Measurements from ENCODE around the gene AMPH.

The AMPH gene

DNA sequence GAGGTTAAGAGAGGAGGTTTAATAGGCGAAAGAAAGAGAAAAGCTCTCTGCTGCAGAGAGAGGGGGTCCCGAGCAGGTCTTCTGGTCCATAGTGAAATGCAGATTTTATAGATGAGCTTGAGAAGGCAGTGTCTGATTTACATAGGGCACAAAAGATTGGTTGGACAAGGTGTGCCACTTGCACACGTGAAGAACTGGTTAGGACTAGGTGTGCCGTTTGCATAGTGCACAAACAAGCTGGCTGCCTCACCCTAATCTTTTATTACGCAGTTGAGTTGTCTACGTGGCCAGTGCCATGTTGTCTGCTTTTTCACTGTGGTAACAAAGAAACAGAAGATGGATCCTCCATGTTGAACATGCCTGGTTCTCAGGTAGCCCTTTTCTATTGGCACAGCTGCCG lies 82.6 kb downstream of the AMPH start:
- no peak overlapping the region for H3K27ac ChIP-seq (ENCODE audit: insufficient read depth, low read length, poor library complexity, severe bottlenecking)
- no peaks in the 10 kb centered on the region for H3K27me3 ChIP-seq (replicated peaks; ENCODE audit: control insufficient read depth, insufficient read depth, low read length, poor library complexity, severe bottlenecking)
- no peak for DNase-seq
- H3K4me1 ChIP-seq (ENCODE audit: control insufficient read depth, insufficient read depth, low read length, poor library complexity, severe bottlenecking), result no peaks in the 10 kb centered on the region
- no peak overlapping the region for H3K4me3 ChIP-seq (ENCODE audit: insufficient read depth, low read depth, low read length, poor library complexity, severe bottlenecking)
- no peaks in the 10 kb centered on the region for H3K36me3 ChIP-seq (ENCODE audit: control insufficient read depth, insufficient read depth, low read length)
- no peaks in the 10 kb centered on the region for H3K9me3 ChIP-seq (ENCODE audit: control insufficient read depth, low read length)

DNA sequence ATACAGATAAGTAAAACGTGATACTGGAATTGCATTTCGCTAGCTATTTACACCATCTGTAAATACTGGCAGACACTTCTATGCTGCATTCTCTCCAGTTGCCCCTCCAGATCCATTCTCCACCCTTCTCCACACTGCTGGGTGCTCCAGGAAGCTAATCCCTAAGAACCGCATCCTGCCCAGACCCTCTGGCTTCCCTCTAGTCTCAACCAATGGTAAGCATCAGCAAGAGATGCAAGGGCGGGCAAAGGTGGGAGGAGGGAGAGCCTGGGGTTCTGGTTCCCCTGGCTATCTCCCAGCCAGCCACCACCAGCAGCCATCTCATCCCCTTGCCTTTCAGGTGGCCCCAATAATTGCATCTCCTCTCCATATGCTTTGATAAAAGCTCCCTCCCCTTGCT lies 84.4 kb downstream of the AMPH start:
- H3K27ac ChIP-seq (ENCODE audit: insufficient read depth, low read length, poor library complexity, severe bottlenecking), result no peak overlapping the region
- H3K4me1 ChIP-seq (ENCODE audit: control insufficient read depth, insufficient read depth, low read length, poor library complexity, severe bottlenecking), result no peaks in the 10 kb centered on the region
- H3K36me3 ChIP-seq (ENCODE audit: control insufficient read depth, insufficient read depth, low read length), result no peaks in the 10 kb centered on the region
- no peak for DNase-seq
- H3K27me3 ChIP-seq (replicated peaks; ENCODE audit: control insufficient read depth, insufficient read depth, low read length, poor library complexity, severe bottlenecking), result no peaks in the 10 kb centered on the region
- H3K4me3 ChIP-seq (ENCODE audit: insufficient read depth, low read depth, low read length, poor library complexity, severe bottlenecking), result no peak overlapping the region
- no peaks in the 10 kb centered on the region for H3K9me3 ChIP-seq (ENCODE audit: control insufficient read depth, low read length)

DNA sequence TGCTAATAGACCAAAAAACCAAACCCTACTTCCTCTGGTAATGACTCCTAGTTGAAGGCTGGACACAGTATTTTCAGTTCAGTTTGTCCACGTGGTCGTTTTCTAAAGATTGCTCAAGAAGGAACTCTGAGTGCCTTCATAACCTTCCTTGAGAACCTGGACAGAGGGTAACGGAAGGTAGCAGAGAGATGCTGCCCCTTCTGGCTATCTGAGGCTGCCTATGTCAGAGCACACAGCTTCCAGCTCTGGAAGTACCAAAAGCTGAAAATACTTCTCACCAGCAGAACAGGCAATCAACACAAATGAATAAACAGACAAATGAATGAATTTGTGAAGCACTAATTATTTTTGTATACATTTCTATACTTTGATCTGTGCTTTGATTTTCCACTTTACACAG lies 85.2 kb downstream of the AMPH start:
- Histone ChIP-seq H3K36me3 (ENCODE audit: control insufficient read depth, insufficient read depth, low read length) (no peaks in the 10 kb centered on the region), H3K9me3 (ENCODE audit: control insufficient read depth, low read length) (no peaks in the 10 kb centered on the region), H3K27me3 (replicated peaks; ENCODE audit: control insufficient read depth, insufficient read depth, low read length, poor library complexity, severe bottlenecking) (no peaks in the 10 kb centered on the region), H3K27ac (ENCODE audit: insufficient read depth, low read length, poor library complexity, severe bottlenecking) (no peak overlapping the region), H3K4me3 (ENCODE audit: insufficient read depth, low read depth, low read length, poor library complexity, severe bottlenecking) (no peak overlapping the region), H3K4me1 (ENCODE audit: control insufficient read depth, insufficient read depth, low read length, poor library complexity, severe bottlenecking) (no peaks in the 10 kb centered on the region)
- no peak for DNase-seq

DNA sequence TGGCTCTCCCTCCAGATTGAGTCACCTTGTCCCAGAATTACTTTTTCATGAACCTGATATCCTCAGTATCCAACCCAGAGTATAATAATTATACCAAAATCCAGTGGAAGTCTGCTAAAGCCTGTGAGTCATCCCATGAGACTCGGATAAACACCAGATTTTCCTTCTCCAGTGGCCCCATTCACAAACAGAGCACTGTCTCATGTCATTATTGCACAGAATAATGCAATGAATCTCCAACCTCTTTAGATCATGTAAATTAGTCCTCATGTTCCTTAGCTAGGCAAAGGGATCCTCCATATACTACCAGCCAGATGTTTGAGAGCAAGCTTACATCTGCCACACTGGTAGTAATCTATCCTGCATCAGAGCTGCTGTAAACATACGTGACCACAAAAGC lies 89.0 kb downstream of the AMPH start:
- no peak for DNase-seq
- Histone ChIP-seq H3K27me3 (replicated peaks; ENCODE audit: control insufficient read depth, insufficient read depth, low read length, poor library complexity, severe bottlenecking) (no peaks in the 10 kb centered on the region), H3K36me3 (ENCODE audit: control insufficient read depth, insufficient read depth, low read length) (no peaks in the 10 kb centered on the region)

DNA sequence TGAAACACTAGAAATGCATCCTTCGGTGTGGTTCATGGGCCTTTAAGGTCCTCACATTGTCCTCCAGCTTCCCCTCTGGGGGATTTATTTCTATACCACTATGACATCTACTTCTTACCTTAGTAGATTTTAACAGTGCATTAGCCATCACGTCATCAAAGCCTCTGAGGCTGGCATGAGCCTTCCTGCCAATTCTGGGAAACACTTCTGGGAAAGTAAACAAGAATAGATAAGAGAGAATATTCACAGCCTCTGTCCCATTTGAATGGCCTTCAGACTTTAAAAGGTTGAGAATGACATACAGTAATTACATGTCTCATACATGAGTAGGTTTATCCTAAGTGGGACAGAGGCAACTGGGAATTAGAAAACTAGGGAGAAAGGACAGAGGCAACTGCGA lies 89.7 kb downstream of the AMPH start:
- Histone ChIP-seq H3K27me3 (replicated peaks; ENCODE audit: control insufficient read depth, insufficient read depth, low read length, poor library complexity, severe bottlenecking) (no peaks in the 10 kb centered on the region), H3K4me3 (ENCODE audit: insufficient read depth, low read depth, low read length, poor library complexity, severe bottlenecking) (no peak overlapping the region), H3K9me3 (ENCODE audit: control insufficient read depth, low read length) (no peaks in the 10 kb centered on the region), H3K36me3 (ENCODE audit: control insufficient read depth, insufficient read depth, low read length) (no peaks in the 10 kb centered on the region), H3K4me1 (ENCODE audit: control insufficient read depth, insufficient read depth, low read length, poor library complexity, severe bottlenecking) (no peaks in the 10 kb centered on the region), H3K27ac (ENCODE audit: insufficient read depth, low read length, poor library complexity, severe bottlenecking) (no peak overlapping the region)
- no peak for DNase-seq

More for the DNA sequence above, 89.0 kb downstream of the AMPH start:
- no peak overlapping the region for H3K4me3 ChIP-seq (ENCODE audit: insufficient read depth, low read depth, low read length, poor library complexity, severe bottlenecking)
- no peak overlapping the region for H3K27ac ChIP-seq (ENCODE audit: insufficient read depth, low read length, poor library complexity, severe bottlenecking)
- no peaks in the 10 kb centered on the region for H3K4me1 ChIP-seq (ENCODE audit: control insufficient read depth, insufficient read depth, low read length, poor library complexity, severe bottlenecking)
- H3K9me3 ChIP-seq (ENCODE audit: control insufficient read depth, low read length), result no peaks in the 10 kb centered on the region

DNA sequence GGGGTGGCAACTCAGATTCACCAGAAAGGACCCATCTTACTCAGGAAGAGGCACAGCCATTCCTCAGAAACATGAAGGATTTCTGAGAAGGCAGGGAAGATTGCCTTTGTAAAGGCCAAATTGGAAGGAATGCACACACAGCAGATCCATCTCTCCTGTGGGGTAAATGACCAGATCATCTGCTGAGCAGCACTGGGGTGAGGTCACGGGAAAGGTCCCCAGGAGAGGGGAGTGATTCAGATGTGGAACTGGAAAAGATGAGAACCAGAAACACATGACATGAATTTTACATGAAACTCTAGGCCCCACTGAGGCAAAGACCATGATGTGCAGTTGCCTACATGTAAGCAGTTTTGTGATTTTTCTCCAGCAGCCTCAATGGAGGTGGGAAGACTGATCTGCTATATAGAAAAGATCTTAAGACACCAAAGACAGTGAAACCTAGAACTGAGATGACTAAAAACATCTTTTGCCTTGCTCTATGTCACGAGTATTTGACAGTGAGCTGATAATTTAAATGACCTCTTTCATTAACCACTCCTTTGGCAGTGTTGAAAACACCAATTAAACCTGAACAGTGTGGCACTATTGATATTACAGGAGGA lies 91.6 kb downstream of the AMPH start:
- DNase-seq, result no peak

DNA sequence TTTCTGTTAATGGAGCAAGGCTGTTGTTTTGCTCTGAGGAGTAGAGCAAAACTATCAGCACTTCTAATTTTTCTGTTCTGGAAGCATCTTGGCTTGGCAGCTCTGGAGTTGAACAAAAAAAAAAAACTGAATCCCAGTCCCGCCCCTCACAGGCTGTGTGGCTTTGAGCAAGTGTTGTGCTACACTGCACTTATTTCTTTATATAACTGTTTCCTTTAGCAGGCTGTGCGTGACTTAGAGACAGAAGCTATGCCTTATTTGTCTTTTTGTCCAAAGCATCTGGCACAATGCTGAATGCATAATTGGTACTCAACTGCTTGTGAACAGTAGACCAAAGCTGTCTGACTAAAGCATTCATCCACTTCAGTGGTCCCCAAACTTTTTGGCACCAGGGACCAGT lies 96.1 kb downstream of the AMPH start:
- no peak overlapping the region for H3K27ac ChIP-seq (ENCODE audit: insufficient read depth, low read length, poor library complexity, severe bottlenecking)
- H3K36me3 ChIP-seq (ENCODE audit: control insufficient read depth, insufficient read depth, low read length), result no peaks in the 10 kb centered on the region
- H3K9me3 ChIP-seq (ENCODE audit: control insufficient read depth, low read length), result no peaks in the 10 kb centered on the region
- H3K27me3 ChIP-seq (replicated peaks; ENCODE audit: control insufficient read depth, insufficient read depth, low read length, poor library complexity, severe bottlenecking), result no peaks in the 10 kb centered on the region
- DNase-seq, result no peak
- no peaks in the 10 kb centered on the region for H3K4me1 ChIP-seq (ENCODE audit: control insufficient read depth, insufficient read depth, low read length, poor library complexity, severe bottlenecking)
- no peak overlapping the region for H3K4me3 ChIP-seq (ENCODE audit: insufficient read depth, low read depth, low read length, poor library complexity, severe bottlenecking)

More for the DNA sequence above, 91.6 kb downstream of the AMPH start:
- H3K4me1 ChIP-seq (ENCODE audit: control insufficient read depth, insufficient read depth, low read length, poor library complexity, severe bottlenecking), result no peaks in the 10 kb centered on the region
- no peaks in the 10 kb centered on the region for H3K9me3 ChIP-seq (ENCODE audit: control insufficient read depth, low read length)
- no peak overlapping the region for H3K27ac ChIP-seq (ENCODE audit: insufficient read depth, low read length, poor library complexity, severe bottlenecking)
- no peaks in the 10 kb centered on the region for H3K36me3 ChIP-seq (ENCODE audit: control insufficient read depth, insufficient read depth, low read length)
- no peaks in the 10 kb centered on the region for H3K27me3 ChIP-seq (replicated peaks; ENCODE audit: control insufficient read depth, insufficient read depth, low read length, poor library complexity, severe bottlenecking)
- H3K4me3 ChIP-seq (ENCODE audit: insufficient read depth, low read depth, low read length, poor library complexity, severe bottlenecking), result no peak overlapping the region

DNA sequence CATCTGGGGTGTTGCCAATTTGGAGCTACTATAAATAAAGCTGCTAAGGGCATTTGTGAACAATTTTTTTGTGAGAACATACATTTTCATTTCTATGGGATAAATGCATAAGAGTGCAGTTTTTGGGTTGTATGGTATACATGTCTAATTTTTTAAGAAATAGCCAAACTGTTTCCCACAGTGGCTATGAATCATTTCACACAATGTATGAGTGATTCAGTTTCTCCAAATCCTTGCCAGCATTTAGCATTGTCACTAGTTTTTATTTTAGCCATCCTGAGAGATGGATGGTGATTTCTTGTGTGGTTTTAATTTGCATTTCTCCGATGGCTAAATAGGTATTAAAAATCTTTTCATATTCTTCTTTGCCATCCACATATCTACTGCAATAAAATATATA lies 105.3 kb downstream of the AMPH start:
- DNase-seq, result no peak
- Histone ChIP-seq H3K4me3 (ENCODE audit: insufficient read depth, low read depth, low read length, poor library complexity, severe bottlenecking) (no peak overlapping the region), H3K36me3 (ENCODE audit: control insufficient read depth, insufficient read depth, low read length) (no peaks in the 10 kb centered on the region), H3K27ac (ENCODE audit: insufficient read depth, low read length, poor library complexity, severe bottlenecking) (no peak overlapping the region), H3K27me3 (replicated peaks; ENCODE audit: control insufficient read depth, insufficient read depth, low read length, poor library complexity, severe bottlenecking) (no peaks in the 10 kb centered on the region), H3K4me1 (ENCODE audit: control insufficient read depth, insufficient read depth, low read length, poor library complexity, severe bottlenecking) (no peaks in the 10 kb centered on the region), H3K9me3 (ENCODE audit: control insufficient read depth, low read length) (no peaks in the 10 kb centered on the region)

DNA sequence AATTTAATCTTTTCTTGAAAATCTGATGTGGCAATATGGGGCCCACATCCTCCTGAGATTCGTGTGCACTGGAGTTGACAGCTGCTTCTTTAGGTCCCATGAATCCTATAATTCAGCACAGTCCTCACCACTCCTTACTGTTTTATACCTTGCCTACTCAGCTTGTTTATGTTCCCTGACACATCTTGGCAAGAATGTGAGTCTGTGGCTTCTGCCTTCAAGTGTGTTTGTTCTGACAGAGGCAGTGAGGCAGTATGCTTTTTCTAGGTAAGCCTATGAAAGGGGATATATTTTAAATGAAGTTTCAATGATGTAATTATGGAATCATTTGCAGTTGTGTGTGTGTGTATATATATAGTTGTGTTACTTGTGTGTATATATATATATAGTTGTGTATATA lies 106.4 kb downstream of the AMPH start:
- no peaks in the 10 kb centered on the region for H3K4me1 ChIP-seq (ENCODE audit: control insufficient read depth, insufficient read depth, low read length, poor library complexity, severe bottlenecking)
- H3K36me3 ChIP-seq (ENCODE audit: control insufficient read depth, insufficient read depth, low read length), result no peaks in the 10 kb centered on the region
- H3K4me3 ChIP-seq (ENCODE audit: insufficient read depth, low read depth, low read length, poor library complexity, severe bottlenecking), result no peak overlapping the region
- no peaks in the 10 kb centered on the region for H3K9me3 ChIP-seq (ENCODE audit: control insufficient read depth, low read length)
- H3K27me3 ChIP-seq (replicated peaks; ENCODE audit: control insufficient read depth, insufficient read depth, low read length, poor library complexity, severe bottlenecking), result no peaks in the 10 kb centered on the region
- no peak for DNase-seq
- H3K27ac ChIP-seq (ENCODE audit: insufficient read depth, low read length, poor library complexity, severe bottlenecking), result no peak overlapping the region

DNA sequence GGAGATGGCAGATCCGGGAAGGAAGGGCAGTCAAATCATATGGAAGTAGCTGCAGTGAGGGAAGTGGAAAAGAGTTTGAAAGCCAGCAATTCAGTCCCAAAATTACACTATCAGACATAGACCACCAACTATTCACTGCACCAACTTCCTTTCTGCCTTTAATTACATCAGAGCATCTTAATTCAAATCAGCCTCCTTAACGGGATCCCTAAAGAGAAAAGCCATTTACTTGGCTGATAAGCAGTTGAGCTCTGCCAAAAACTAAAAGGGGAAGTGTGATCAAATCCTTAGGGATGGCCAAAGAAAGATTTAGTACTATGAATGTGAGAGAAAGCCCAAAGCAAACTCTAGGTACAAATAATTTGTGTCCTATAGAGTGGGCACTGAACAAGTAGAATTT lies 110.4 kb downstream of the AMPH start:
- DNase-seq, result no peak
- Histone ChIP-seq H3K27me3 (replicated peaks; ENCODE audit: control insufficient read depth, insufficient read depth, low read length, poor library complexity, severe bottlenecking) (no peaks in the 10 kb centered on the region), H3K4me3 (ENCODE audit: insufficient read depth, low read depth, low read length, poor library complexity, severe bottlenecking) (no peak overlapping the region), H3K4me1 (ENCODE audit: control insufficient read depth, insufficient read depth, low read length, poor library complexity, severe bottlenecking) (no peaks in the 10 kb centered on the region), H3K27ac (ENCODE audit: insufficient read depth, low read length, poor library complexity, severe bottlenecking) (no peak overlapping the region), H3K36me3 (ENCODE audit: control insufficient read depth, insufficient read depth, low read length) (no peaks in the 10 kb centered on the region), H3K9me3 (ENCODE audit: control insufficient read depth, low read length) (no peaks in the 10 kb centered on the region)

Data from effector memory CD4-positive, alpha-beta T cell (primary cell).